ENCODE measurements around the gene ZNF283. TPM values are rescaled to one million over a fixed set of nuclear protein-coding genes. Genes with fewer than 3 reads are reported as not detected.

ZNF283 gene
- total and polyA plus RNA-seq, 12 donors = 2.4 to 24.1 (median 7.5) TPM

DNA sequence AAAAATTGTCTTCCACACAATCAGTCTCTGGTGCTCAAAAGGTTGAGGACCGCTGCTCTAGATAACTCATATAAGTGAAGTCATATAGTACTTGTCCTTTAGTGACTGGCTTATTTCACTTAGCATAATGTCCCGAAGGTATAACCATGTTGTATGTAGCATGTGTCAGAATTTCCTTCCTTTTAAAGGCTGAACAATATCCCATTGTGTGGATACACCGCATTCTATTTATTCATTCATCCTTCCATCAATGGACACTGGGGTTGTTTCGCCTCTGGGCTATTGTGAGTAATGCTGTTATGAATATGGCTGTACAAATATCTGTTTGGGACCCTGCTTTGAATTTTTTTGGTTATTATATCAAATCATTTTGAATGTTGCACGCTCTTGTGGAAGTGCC, 20.3 kb upstream of the ZNF283 start:
- intact Hi-C loops (cut with DNase I) = no loop called here
- H3K36me3 ChIP-seq (replicated peaks in 1 of 2) = no peaks in the 10 kb centered on the region
- H3K27ac ChIP-seq = no peak overlapping the region
- TF ChIP-seq POLR2A (IDR thresholded peaks at IDR 0.05) = no peak
- TF ChIP-seq, protein P1, sequence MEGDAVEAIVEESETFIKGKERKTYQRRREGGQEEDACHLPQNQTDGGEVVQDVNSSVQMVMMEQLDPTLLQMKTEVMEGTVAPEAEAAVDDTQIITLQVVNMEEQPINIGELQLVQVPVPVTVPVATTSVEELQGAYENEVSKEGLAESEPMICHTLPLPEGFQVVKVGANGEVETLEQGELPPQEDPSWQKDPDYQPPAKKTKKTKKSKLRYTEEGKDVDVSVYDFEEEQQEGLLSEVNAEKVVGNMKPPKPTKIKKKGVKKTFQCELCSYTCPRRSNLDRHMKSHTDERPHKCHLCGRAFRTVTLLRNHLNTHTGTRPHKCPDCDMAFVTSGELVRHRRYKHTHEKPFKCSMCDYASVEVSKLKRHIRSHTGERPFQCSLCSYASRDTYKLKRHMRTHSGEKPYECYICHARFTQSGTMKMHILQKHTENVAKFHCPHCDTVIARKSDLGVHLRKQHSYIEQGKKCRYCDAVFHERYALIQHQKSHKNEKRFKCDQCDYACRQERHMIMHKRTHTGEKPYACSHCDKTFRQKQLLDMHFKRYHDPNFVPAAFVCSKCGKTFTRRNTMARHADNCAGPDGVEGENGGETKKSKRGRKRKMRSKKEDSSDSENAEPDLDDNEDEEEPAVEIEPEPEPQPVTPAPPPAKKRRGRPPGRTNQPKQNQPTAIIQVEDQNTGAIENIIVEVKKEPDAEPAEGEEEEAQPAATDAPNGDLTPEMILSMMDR (IDR thresholded peaks at IDR 0.05) = no peak
- DNase-seq = no peak
- no peaks in the 10 kb centered on the region for H3K4me1 ChIP-seq (replicated peaks in 1 of 2)
- H3K27me3 ChIP-seq = no peaks in the 10 kb centered on the region
- 46 to 76% (median 72%) methylated on average over 4 to 5 of the region's 5 CpGs for WGBS, 4 donors
- no peaks in the 10 kb centered on the region for H3K9me3 ChIP-seq (replicated peaks in 1 of 3)
- H3K4me3 ChIP-seq = no peak overlapping the region

DNA sequence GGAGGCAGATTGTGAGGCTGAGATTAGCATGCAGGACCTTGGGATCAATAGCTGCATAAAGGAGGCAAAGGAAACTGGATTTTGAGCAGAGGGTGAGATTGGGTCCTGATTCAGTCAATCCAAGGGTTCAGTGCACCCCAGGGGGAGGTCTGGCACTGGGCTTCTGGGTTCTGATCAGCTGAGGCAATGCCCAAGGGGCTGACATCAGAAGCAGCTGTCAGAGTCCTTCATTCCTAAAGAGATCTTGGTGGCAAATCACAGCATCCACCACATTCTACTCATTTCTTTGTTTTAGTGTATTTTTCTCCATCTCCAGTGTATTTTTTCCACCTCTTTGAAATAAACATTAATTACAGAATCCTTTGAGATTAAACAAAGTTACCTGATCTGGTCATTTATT, 19.5 kb upstream of the ZNF283 start:
- DNase-seq = peak in 1 of 7 donors; percentile 23
- Histone ChIP-seq H3K4me1 (replicated peaks in 1 of 2) (no peaks in the 10 kb centered on the region), H3K36me3 (replicated peaks in 1 of 2) (no peaks in the 10 kb centered on the region), H3K27me3 (no peaks in the 10 kb centered on the region), H3K9me3 (replicated peaks in 1 of 3) (no peaks in the 10 kb centered on the region), H3K4me3 (no peak overlapping the region), H3K27ac (no peak overlapping the region)
- TF ChIP-seq, protein P1 (IDR thresholded peaks at IDR 0.05) = no peak
- TF ChIP-seq POLR2A (IDR thresholded peaks at IDR 0.05) = no peak
- intact Hi-C loops (cut with DNase I) = no loop called here

DNA sequence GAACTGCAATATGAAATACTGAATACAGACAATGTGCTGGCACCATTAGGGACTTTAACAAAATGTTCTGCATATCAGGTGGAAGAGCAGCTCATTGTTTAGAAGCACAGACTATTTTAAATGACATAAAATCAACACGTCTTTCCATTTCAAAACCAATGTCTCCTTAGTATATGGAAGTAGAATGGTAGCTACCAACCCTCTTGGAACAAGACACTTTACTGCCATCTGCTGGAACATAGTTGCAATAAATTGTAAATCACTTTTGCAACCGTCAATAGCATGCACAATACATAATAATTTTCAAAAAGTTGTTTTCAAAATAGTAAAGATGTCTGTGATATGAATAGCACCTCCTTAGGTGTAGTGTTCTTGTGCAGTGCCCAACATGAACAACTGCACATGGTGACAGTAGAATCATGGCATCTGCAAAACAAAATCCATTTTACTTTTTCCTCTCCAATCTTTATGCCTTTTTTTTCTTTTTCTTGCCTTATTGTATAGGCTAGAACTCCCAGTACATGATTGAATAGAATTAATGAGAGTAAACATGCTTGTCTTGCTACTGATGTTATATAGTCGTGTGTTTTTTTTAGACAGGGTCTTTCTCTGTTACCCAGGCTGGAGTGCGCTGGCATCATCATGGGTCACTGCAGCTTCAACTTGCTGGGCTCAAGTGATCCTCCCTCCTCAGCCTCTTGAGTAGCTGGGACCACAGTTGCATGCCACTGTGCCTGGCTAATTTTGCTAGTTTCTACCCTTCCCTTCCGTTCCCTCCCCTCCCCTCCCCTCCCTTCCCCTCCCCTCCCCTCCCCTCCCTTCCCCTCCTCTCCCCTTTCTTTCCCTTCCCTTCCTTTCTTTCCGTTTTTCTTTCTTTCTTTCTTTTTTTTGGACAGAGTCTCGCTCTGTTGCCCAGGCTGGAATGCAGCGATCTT, 17.1 kb upstream of the ZNF283 start:
- Histone ChIP-seq H3K27me3 (no peaks in the 10 kb centered on the region), H3K27ac (no peak overlapping the region), H3K36me3 (replicated peaks in 1 of 2) (no peaks in the 10 kb centered on the region), H3K4me1 (replicated peaks in 1 of 2) (no peaks in the 10 kb centered on the region), H3K4me3 (no peak overlapping the region), H3K9me3 (replicated peaks in 1 of 3) (no peaks in the 10 kb centered on the region)
- 34 to 41% (median 36%) methylated on average over 8 of the region's 8 CpGs for WGBS, 4 donors
- TF ChIP-seq, protein P1 (IDR thresholded peaks at IDR 0.05) = peak; percentile 25 to 58 (median 52)
- TF ChIP-seq POLR2A (IDR thresholded peaks at IDR 0.05) = no peak
- intact Hi-C loops (cut with DNase I) = no loop called here
- DNase-seq = no peak

DNA sequence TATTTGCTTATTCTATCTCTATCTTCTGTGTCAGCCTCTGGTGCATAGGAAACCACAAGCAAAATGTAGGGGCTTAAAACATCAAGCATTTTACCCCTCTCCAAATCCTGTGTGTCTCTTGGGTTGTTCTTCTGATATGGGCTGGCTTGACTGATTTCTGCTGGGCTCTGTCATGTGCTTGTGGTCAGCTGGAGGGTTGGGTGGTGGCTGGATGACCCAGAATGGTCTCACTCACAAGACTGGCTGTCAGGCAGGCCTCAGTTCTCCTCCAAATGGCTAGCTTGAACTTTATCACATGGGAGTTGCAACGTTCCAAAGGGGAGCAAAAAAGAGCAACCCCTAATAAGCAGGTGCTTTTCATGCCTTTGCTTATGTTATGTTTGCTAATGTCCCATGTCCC, 15.3 kb upstream of the ZNF283 start:
- WGBS, 4 donors = 20 to 75% (median 33%) methylated on average over 1 of the region's 1 CpG
- Histone ChIP-seq H3K27me3 (no peaks in the 10 kb centered on the region), H3K27ac (no peak overlapping the region), H3K4me1 (replicated peaks in 1 of 2) (no peaks in the 10 kb centered on the region), H3K9me3 (replicated peaks in 1 of 3) (no peaks in the 10 kb centered on the region), H3K36me3 (replicated peaks in 1 of 2) (no peaks in the 10 kb centered on the region), H3K4me3 (no peak overlapping the region)
- intact Hi-C loops (cut with DNase I) = no loop called here
- no peak for TF ChIP-seq POLR2A (IDR thresholded peaks at IDR 0.05)
- TF ChIP-seq, protein P1 (IDR thresholded peaks at IDR 0.05) = no peak
- no peak for DNase-seq
